OCI-M2 (cell line): ENCODE measurements around the gene SSBP2.
A peak's percentile ranks its signal among the peaks of the same experiment; 100 is the strongest.

Experiments
- DNase-seq: peaks from one replicate; lab custom pipeline; 2025; ENCODE audit not compliant: unreplicated experiment; lab: John Stamatoyannopoulos, UW

Gene SSBP2

GRCh38 chr5:81751009-81751835, at the start of gene SSBP2:
Gene SSBP2, minus strand, starts transcription at chr5:81751097. Its CDS starts 55 bp downstream, at chr5:81751042.
- peak; percentile 64 for DNase-seq

GRCh38 chr5:81795666-81796065, 44.8 kb upstream of the SSBP2 start:
- DNase-seq = no peak

- DNase-seq = no peak
Observed at GRCh38 chr5:81794226-81794625, 43.3 kb upstream of the SSBP2 start.

- no peak for DNase-seq
Observed at GRCh38 chr5:81790336-81790735, 39.4 kb upstream of the SSBP2 start.

- DNase-seq = no peak
Observed at GRCh38 chr5:81789033-81789432, 38.1 kb upstream of the SSBP2 start.

- DNase-seq = no peak
Observed at GRCh38 chr5:81788329-81788728, 37.4 kb upstream of the SSBP2 start.

- no peak for DNase-seq
Observed at GRCh38 chr5:81787474-81788242, 36.8 kb upstream of the SSBP2 start.

- no peak for DNase-seq
Observed at GRCh38 chr5:81786991-81787390, 36.1 kb upstream of the SSBP2 start.

GRCh38 chr5:81786496-81786895, 35.6 kb upstream of the SSBP2 start:
- no peak for DNase-seq

- DNase-seq = no peak
Observed at GRCh38 chr5:81785322-81785721, 34.4 kb upstream of the SSBP2 start.

GRCh38 chr5:81783401-81783800, 32.5 kb upstream of the SSBP2 start:
- no peak for DNase-seq

- DNase-seq = no peak
Observed at GRCh38 chr5:81782811-81783210, 31.9 kb upstream of the SSBP2 start.

- no peak for DNase-seq
Observed at GRCh38 chr5:81779916-81780266, 29.0 kb upstream of the SSBP2 start.

GRCh38 chr5:81779125-81779915, 28.4 kb upstream of the SSBP2 start:
- DNase-seq = no peak

- no peak for DNase-seq
Observed at GRCh38 chr5:81778642-81779041, 27.7 kb upstream of the SSBP2 start.

GRCh38 chr5:81776258-81776657, 25.4 kb upstream of the SSBP2 start:
- no peak for DNase-seq

- DNase-seq = no peak
Observed at GRCh38 chr5:81774374-81774773, 23.5 kb upstream of the SSBP2 start.

GRCh38 chr5:81773574-81773973, 22.7 kb upstream of the SSBP2 start:
- no peak for DNase-seq

GRCh38 chr5:81773161-81773560, 22.3 kb upstream of the SSBP2 start:
- DNase-seq = no peak

GRCh38 chr5:81772488-81772887, 21.6 kb upstream of the SSBP2 start:
- no peak for DNase-seq

- no peak for DNase-seq
Observed at GRCh38 chr5:81768935-81769452, 18.1 kb upstream of the SSBP2 start.
